GM21367 (cell line): ENCODE measurements around the gene DOCK10.
"Not testable (repeated sequence)": the region's sequence is repeated elsewhere in the genome, so short reads cannot be mapped to it uniquely, and the experiment has no call there.

Experiments used
- ATAC-seq: cut with Tn5 transposase; IDR thresholded peaks from one replicate; pipeline ENCODE4 v1.9.1; 2021; ENCODE audit not compliant: unreplicated experiment

Gene DOCK10

GRCh38 chr2:225041851-225042799, at the start of gene DOCK10:
Gene DOCK10, minus strand, starts transcription at chr2:225042468. Its CDS starts 94 bp downstream, at chr2:225042374.
- peak; percentile 17 for ATAC-seq

- no peak for ATAC-seq
Observed at GRCh38 chr2:225091336-225091735, 49.1 kb upstream of the DOCK10 start.

GRCh38 chr2:225090746-225091145, 48.5 kb upstream of the DOCK10 start:
- ATAC-seq, result no peak

DNA sequence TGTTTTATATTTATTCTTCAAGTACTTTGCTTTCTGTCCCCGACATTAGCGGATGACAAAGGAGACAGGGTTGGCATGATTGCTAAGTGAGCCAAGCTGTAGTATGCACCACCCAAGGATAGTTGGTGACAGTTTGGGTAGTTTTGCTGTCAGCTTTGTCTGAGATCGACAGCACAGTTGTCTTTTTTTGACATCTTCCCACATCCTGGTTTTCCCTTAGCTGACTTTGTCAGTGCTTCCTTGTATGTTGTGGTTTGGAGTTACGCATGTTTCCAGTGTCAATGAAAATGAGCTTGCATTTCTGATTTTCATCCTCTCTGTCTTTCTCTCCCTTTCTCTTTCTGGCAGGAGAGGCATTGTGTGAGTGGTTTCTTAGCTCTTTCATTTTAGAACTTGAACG, 44.6 kb upstream of the DOCK10 start:
- no peak for ATAC-seq

- no peak for ATAC-seq
Observed at GRCh38 chr2:225086439-225086838, 44.2 kb upstream of the DOCK10 start.

DNA sequence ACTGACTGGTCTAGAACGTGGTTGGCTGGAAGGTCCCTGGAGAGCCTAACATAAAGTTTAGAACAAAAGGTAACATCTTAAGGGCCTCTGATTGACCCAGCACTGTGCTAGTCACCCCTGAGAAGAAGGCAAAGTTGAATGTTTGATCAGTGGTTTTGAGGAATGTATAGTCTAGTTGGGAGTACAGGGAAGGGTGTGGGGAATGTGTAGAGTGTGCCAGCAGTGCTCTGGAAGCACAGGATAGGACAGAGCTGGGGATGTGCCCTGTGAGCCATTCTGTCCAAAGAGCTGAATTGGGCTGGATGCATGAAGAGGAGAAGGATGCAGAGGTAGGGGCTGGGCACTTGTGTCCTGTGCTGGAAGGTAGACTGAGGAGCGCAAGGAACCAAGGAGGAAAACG, 41.0 kb upstream of the DOCK10 start:
- ATAC-seq, result no peak

DNA sequence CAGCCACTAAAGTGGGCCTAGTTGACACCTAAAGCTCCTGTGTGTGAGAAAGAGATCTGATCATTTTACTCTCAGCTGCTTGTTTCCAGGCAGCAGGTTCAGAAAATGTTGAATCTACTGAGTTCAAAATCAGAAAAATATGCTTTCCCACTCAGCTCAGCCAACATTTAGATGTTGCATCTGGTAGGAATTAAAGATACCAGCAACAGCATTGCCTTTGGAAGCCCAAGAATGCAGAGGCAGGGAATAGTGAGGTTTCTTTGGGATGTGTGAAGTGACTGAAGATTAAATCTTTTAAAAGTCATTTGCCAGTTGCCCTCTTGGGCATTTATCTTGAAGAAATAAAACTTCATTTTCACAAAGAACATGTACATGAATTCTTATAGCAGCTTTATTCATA, 33.9 kb upstream of the DOCK10 start:
- ATAC-seq, result no peak

- no peak for ATAC-seq
Observed at GRCh38 chr2:225074919-225075681, 32.8 kb upstream of the DOCK10 start.

- ATAC-seq, result no peak
Observed at GRCh38 chr2:225074366-225074765, 32.1 kb upstream of the DOCK10 start.

DNA sequence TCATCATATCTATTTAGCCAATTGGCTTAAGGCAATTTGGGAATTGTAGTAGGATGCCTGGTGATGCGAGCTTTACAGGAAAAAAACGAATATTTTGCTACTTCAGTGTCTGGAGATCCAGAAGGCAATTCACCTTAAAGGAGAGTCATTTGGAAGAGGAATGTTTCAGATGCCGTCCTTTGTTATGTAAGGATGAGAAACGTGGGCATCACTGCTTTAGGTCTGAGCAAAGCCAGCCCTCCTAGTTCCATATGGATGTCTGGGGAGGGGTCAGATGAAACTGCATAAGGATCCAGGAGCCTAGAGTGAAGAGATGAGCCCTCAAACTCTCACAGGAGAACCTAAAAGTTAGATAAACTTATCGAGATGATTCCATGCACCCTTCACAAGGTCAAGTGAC, 30.9 kb upstream of the DOCK10 start:
- no peak for ATAC-seq

GRCh38 chr2:225072444-225072843, 30.2 kb upstream of the DOCK10 start:
- no peak for ATAC-seq

DNA sequence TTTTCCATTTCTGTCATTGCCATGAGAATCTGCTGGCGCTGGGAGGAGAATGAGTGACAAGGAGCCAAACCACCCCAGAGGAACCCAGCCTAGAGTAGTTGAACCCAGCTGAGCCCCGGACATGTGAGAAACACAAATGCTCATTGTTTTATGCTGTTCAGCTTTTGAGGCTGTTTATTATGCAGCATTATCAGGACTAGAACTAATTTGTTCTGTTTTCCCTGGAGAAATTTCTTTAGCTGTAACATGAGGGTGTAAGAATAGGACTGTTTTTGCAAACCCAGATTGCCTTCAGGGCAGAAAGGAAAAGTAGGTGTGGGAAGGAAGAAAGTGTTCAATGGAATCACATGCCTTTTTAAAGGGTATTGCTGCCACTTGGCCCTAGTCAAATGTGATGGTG, 28.5 kb upstream of the DOCK10 start:
- ATAC-seq, result no peak

- ATAC-seq, result no peak
Observed at GRCh38 chr2:225069966-225070365, 27.7 kb upstream of the DOCK10 start.

DNA sequence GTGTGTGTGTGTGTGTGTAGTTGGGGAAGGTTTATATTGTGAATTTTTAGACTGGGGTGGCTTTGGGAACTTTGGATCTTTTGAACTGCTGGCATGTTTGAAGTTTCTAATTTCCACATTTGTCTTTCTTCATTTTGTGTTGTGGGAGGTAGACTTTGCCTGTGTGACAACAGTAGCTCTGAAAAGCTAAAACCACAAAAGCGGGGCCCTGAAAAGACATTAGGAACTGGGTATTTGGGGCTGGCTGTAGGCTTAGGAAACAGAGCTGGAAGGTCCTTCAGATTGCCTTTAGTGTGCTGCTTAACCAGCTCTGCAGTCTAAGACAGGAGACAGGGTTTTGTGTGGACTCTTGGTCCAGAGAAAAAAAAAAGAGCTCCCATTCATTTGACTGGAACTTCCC, 27.2 kb upstream of the DOCK10 start:
- ATAC-seq, result no peak

DNA sequence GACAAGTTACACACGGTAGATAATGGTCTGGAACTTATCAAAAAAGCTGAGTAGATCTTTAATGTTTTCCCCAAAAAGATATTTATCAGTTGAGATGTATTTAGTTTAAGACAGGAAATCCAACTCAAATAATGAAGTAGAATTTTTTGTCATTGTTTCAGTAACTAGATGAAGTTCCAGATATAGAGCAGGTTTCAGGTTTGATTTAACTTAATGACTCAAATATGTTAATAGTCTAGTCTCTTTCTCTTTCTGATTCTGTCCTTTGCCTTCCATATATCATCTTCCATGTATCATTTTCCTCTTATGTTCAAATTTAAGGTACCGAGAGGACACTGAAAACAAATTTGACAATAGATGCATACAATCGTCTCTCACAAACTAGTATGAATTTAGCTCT, 23.6 kb upstream of the DOCK10 start:
- no peak for ATAC-seq

DNA sequence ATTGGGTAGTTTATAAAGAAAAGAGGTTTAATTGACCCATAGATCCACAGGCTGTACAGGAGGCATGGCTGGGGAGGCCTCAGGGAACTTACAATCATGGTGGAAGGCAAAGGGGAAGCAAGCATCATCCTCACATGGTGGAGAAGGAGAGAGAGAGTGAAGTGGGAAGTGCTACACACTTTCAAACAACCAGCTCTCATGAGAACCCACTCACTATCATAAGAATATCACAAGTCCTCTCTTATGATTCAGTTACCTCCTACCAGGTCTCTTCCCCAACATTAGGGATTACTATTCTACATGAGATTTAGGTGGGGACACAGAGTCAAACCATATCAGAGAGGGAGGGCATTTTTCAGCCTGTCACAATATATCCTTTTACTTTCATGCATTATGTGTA, 22.7 kb upstream of the DOCK10 start:
- ATAC-seq, result no peak

DNA sequence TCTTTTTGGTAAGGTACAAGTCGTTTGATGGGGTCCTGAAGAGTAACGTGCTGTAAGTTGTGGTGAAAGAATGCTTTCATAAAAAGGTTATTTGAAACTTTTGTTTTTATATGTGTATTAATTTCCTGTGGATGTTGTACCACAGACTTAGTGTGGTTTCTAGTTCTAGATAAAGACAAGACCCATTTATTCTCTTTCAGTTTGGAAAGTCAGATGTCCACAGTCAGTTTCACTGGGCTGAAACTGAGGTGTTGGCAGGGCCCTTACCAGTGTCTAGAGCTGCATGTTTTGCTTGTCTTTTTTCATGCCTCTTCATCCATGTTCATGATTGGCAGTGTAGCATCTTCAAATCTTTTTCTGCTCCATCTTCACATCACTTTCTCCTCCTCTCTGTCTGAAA, 22.1 kb upstream of the DOCK10 start:
- ATAC-seq, result no peak

DNA sequence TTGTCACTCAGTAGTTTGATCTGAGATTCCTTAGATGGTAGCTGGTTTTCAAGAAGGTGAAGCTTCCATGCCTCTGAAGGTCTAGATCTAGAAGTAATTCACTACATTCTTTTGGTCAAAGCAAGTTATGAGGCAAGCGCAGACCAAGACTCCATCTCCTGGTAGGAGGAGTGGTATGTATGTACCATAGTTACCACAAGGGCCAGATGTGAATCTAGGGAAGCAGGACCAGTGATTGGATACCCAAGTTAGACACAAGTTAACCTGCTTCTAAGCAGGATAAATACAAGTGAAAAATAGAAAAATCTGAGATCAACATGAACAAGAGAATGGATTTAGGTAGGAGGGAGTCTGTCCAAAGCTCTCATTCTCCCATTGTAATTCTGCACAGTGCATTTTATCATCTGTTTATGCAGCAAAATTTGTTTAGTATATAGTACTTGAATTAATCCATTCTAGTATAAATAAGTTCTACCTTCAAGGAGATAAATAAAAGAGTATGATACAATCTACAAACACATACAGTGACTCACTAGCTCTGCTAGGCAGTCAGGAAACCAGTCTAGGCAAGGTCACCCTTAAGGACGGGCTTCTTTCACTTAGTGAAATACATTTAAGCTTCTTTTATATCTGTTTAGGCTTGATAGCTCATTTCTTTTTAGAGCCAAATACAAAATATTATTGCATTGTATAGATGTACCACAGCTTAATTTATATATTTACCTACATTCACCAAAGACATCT, 14.2 kb upstream of the DOCK10 start:
- no peak for ATAC-seq

DNA sequence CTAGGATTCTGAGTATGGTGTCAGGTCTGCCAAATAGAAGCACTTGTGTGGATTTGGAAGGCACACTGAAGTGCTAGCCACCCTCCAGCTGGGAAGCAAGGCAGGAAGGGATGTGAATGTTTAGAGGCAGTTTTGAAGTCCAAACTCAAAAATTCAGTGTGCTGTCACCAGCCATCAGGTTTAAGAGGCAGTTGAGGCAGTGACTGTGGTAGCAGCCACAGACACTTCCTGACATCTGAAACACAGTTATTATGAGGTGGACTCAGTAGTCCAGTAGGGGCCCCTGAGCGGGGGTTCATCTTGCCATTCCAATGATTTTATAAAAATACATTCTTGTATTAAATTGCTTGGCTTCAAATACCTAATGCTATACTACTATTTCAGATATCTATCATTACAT, 13.4 kb upstream of the DOCK10 start:
- no peak for ATAC-seq

- peak; percentile 89 for ATAC-seq
Observed at GRCh38 chr2:225052703-225053102, 10.4 kb upstream of the DOCK10 start.

GRCh38 chr2:225047502-225047901, 5.2 kb upstream of the DOCK10 start:
- not testable (repeated sequence) for ATAC-seq
